Neural progenitor cell (in vitro differentiated cells): ENCODE measurements around the gene IQGAP1.

Experiments used
- CTCF ChIP-seq: fragments of 200-600 bp; sonication (generic); IDR thresholded peaks from 2 replicates; pipeline ENCODE4 v1.5.1; 2017; ENCODE audit warnings: antibody characterized with exemption, mild to moderate bottlenecking
- EZH2 ChIP-seq: fragments of 200-600 bp; sonication (generic); IDR thresholded peaks from 2 replicates; pipeline ENCODE4 v1.6.1; 2017; ENCODE audit warnings: antibody characterized with exemption, mild to moderate bottlenecking, moderate library complexity

GRCh38 chr15:90435652-90436337, 47.8 kb downstream of the IQGAP1 start:
- TF ChIP-seq CTCF: no peak
- TF ChIP-seq EZH2: no peak
